ENCODE results near the gene PPP1R1A. TPM values are rescaled to one million over a fixed set of nuclear protein-coding genes. Genes with fewer than 3 reads are reported as not detected.

PPP1R1A gene
- total and polyA plus RNA-seq, 9 of the 15 experiments (the other 6 are each of a cell fraction or from before 2014, with no cell fraction given), result not detected

- DNase-seq (ENCODE audit: extremely low read depth in 1 of 4, low spot score in 3 of 4), result no peak
- ChIA-PET CTCF (ENCODE audit: low intra/inter-chr PET ratio) (no interaction called here), POLR2A (interaction anchor here (0.7 to 1.2 kb wide), 2 partner anchors 10 to 1145 kb away, joined by 3 to 4 read pairs; no protein-coding TSS in a partner anchor)
- TF ChIP-seq HOXB6 (CRISPR knock-in tag; IDR thresholded peaks at IDR 0.05; ENCODE audit: borderline replicate concordance), result no peak
- no peak for TF ChIP-seq PCBP2 (IDR thresholded peaks at IDR 0.05; ENCODE audit: low read depth, low read length, poor library complexity, severe bottlenecking)
- no peak for TF ChIP-seq TRIM25 (IDR thresholded peaks at IDR 0.05; ENCODE audit: borderline replicate concordance)
- no peak for TF ChIP-seq CHD2 (IDR thresholded peaks at IDR 0.05; ENCODE audit: low read depth, low read length)
- no peak for TF ChIP-seq DIDO1 (tag; IDR thresholded peaks at IDR 0.05; ENCODE audit: low read depth)
- no peak for TF ChIP-seq SFPQ (IDR thresholded peaks at IDR 0.05; ENCODE audit: low read depth, low read length)
- TF ChIP-seq CSDE1 (IDR thresholded peaks at IDR 0.05), result no peak
- TF ChIP-seq C11orf30 (IDR thresholded peaks at IDR 0.05; ENCODE audit: low read depth), result no peak
- TF ChIP-seq LARP7 (IDR thresholded peaks at IDR 0.05), result no peak
- TF ChIP-seq PRMT5 (CRISPR knock-in tag; IDR thresholded peaks at IDR 0.05), result no peak
- no peak for TF ChIP-seq GABPA (tag; conservative IDR thresholded peaks at IDR 0.05; ENCODE audit: low read depth)
- TF ChIP-seq RERE (CRISPR knock-in tag; IDR thresholded peaks at IDR 0.05; ENCODE audit: borderline replicate concordance), result no peak
- Histone ChIP-seq H3K27me3 (ENCODE audit: control insufficient read depth in 2 of 2, insufficient read depth in 2 of 2, low read length in 2 of 2) (peaks cover 3 to 5% of the 10 kb centered on the region in 2 experiments; a peak in 1 of 5 replicates), H3K79me2 (ENCODE audit: control insufficient read depth, insufficient read depth, low read length) (no peaks in the 10 kb centered on the region), H3K4me3 (no peak overlapping the region), H3K27ac (ENCODE audit: extremely low read depth, low read depth, low read length) (no peak overlapping the region), H3K4me2 (ENCODE audit: insufficient read depth, low read length) (no peak overlapping the region), H4K20me1 (replicated peaks; ENCODE audit: control insufficient read depth, insufficient read depth, low read length) (no peaks in the 10 kb centered on the region), H2AFZ (ENCODE audit: low read depth, low read length) (no peak overlapping the region), H3K9ac (ENCODE audit: insufficient read depth in 1 of 2, low read depth in 2 of 2, low read length in 2 of 2) (no peak overlapping the region), H3K36me3 (ENCODE audit: control insufficient read depth, insufficient read depth, low read length) (no peaks in the 10 kb centered on the region), H3K4me1 (replicated peaks in 1 of 2; ENCODE audit: control insufficient read depth in 2 of 2, insufficient read depth in 2 of 2, low read length in 2 of 2) (peaks cover 3 to 9% of the 10 kb centered on the region in 2 experiments; a peak in 4 of 5 replicates), H3K9me3 (replicated peaks; ENCODE audit: control insufficient read depth, insufficient read depth, low read depth, low read length) (no peaks in the 10 kb centered on the region), H3K9me1 (ENCODE audit: control insufficient read depth, insufficient read depth, low read length) (no peaks in the 10 kb centered on the region)
- in situ Hi-C loops (cut with MboI) (no loop called here), intact Hi-C loops (cut with micrococcal nuclease) (no loop called here)
- no peak for FAIRE-seq
- no TSS peak for BruUV-seq (replicated peaks)
- 2% methylated on average over 6 of the region's 6 CpGs for WGBS (ENCODE audit: insufficient coverage, low coverage, missing lambda C conversion rate)
- ATAC-seq, result no peak
These were observed 32.7 kb downstream of the PPP1R1A start for GRCh38 chr12:54555670-54556257.
